Liver (tissue), 9 donors: Measurements from ENCODE around the gene OR2Y1. TPM values are rescaled to one million over a fixed set of nuclear protein-coding genes. Genes with fewer than 3 reads are reported as not detected.

Source experiments
- DNase-seq: peaks from one replicate; pipeline ENCODE4 v3.0.0-alpha.2; 2017; ENCODE audit warnings: low spot score
- H3K27ac ChIP-seq, 2 donors: one replicate each; pipeline ENCODE4 v1.7.0; 2013; ENCODE audit warnings: inconsistent platforms in 2 of 2, low read length in 2 of 2, control low read depth in 1 of 2, low read depth in 1 of 2, mild to moderate bottlenecking in 1 of 2
- H3K27me3 ChIP-seq, 4 donors: one replicate each; pipeline versions ENCODE4 v1.6.1 to v1.7.0; 2013; ENCODE audit warnings: low read length in 3 of 4, inconsistent platforms in 1 of 4, mild to moderate bottlenecking in 1 of 4, moderate library complexity in 1 of 4; ENCODE audit not compliant: control insufficient read depth in 4 of 4, insufficient read depth in 4 of 4
- H3K36me3 ChIP-seq, 4 donors: one replicate each; pipeline versions ENCODE4 v1.6.1 to v1.7.0; 2013; ENCODE audit warnings: low read length in 3 of 4, mild to moderate bottlenecking in 3 of 4, low read depth in 1 of 4, moderate library complexity in 1 of 4; ENCODE audit not compliant: control insufficient read depth in 4 of 4, insufficient read depth in 3 of 4
- H3K4me1 ChIP-seq, 4 donors: one replicate each; pipeline versions ENCODE4 v1.6.1 to v1.7.0; 2013; ENCODE audit warnings: low read length in 3 of 4, mild to moderate bottlenecking in 3 of 4, moderate library complexity in 1 of 4; ENCODE audit not compliant: control insufficient read depth in 4 of 4, insufficient read depth in 4 of 4
- H3K4me3 ChIP-seq, 3 donors: one replicate each; pipeline versions ENCODE4 v1.6.1 to v1.7.0; 2013; ENCODE audit warnings: low read length in 3 of 3, control low read depth in 1 of 3, low read depth in 1 of 3, mild to moderate bottlenecking in 1 of 3
- H3K9ac ChIP-seq, 2 donors: one replicate each; pipeline ENCODE4 v1.7.0; 2013; ENCODE audit warnings: low read length in 2 of 2, mild to moderate bottlenecking in 2 of 2, moderate library complexity in 2 of 2, control low read depth in 1 of 2, low read depth in 1 of 2
- H3K9me3 ChIP-seq, 4 donors: one replicate each; pipeline versions ENCODE4 v1.6.1 to v1.7.0; 2013; ENCODE audit warnings: low read length in 3 of 4; ENCODE audit not compliant: control insufficient read depth in 4 of 4
- ATF3 ChIP-seq: IDR thresholded peaks from 2 replicates; pipeline ENCODE4 v1.6.1; 2016; ENCODE audit warnings: antibody characterized with exemption
- CTCF ChIP-seq: fragments of 150-350 bp; IDR thresholded peaks from 2 replicates; pipeline ENCODE4 v1.5.1; 2017; ENCODE audit warnings: improper control_type of control experiment, low read depth, low read length; ENCODE audit not compliant: missing input control
- EGR1 ChIP-seq, 2 donors: IDR thresholded peaks; 2 replicates each; pipeline ENCODE4 v1.6.1; 2016 to 2018; ENCODE audit warnings: antibody characterized with exemption in 2 of 2, low read depth in 2 of 2
- FOXA1 ChIP-seq: IDR thresholded peaks from 2 replicates; pipeline ENCODE4 v1.6.1; 2016; ENCODE audit warnings: antibody characterized with exemption
- FOXA2 ChIP-seq: IDR thresholded peaks from 2 replicates; pipeline ENCODE4 v1.6.1; 2016; ENCODE audit warnings: antibody characterized with exemption
- GABPA ChIP-seq, 2 donors: IDR thresholded peaks in 1 of 2; conservative IDR thresholded peaks in 1 of 2; 2 replicates each; pipeline ENCODE4 v1.6.1; 2016; ENCODE audit warnings: antibody characterized with exemption in 2 of 2, mild to moderate bottlenecking in 1 of 2, moderate library complexity in 1 of 2
- HNF4A ChIP-seq, 2 donors: conservative IDR thresholded peaks; 2 replicates each; pipeline ENCODE4 v1.6.1; 2016; ENCODE audit warnings: antibody characterized with exemption in 2 of 2, mild to moderate bottlenecking in 2 of 2
- HNF4G ChIP-seq: IDR thresholded peaks from 2 replicates; pipeline ENCODE4 v1.6.1; 2016; ENCODE audit warnings: antibody characterized with exemption
- JUND ChIP-seq, 2 donors: IDR thresholded peaks; 2 replicates each; pipeline ENCODE4 v1.6.1; 2016; ENCODE audit warnings: antibody characterized with exemption in 2 of 2
- MAX ChIP-seq: IDR thresholded peaks from 2 replicates; pipeline ENCODE4 v1.6.1; 2016; ENCODE audit warnings: antibody characterized with exemption
- NR2F2 ChIP-seq: IDR thresholded peaks from 2 replicates; pipeline ENCODE4 v1.6.1; 2016; ENCODE audit warnings: antibody characterized with exemption
- RAD21 ChIP-seq, 2 donors: IDR thresholded peaks; 2 replicates each; pipeline ENCODE4 v1.6.1; 2016; ENCODE audit warnings: antibody characterized with exemption in 2 of 2, mild to moderate bottlenecking in 2 of 2
- REST ChIP-seq: IDR thresholded peaks from 2 replicates; pipeline ENCODE4 v1.6.1; 2016; ENCODE audit warnings: antibody characterized with exemption, mild to moderate bottlenecking
- SP1 ChIP-seq: IDR thresholded peaks from 2 replicates; pipeline ENCODE4 v1.6.1; 2018; ENCODE audit warnings: antibody characterized with exemption, mild to moderate bottlenecking
- TAF1 ChIP-seq: conservative IDR thresholded peaks from 2 replicates; pipeline ENCODE4 v1.6.1; 2016; ENCODE audit warnings: antibody characterized with exemption, mild to moderate bottlenecking
- ZBTB33 ChIP-seq: IDR thresholded peaks from 2 replicates; pipeline ENCODE4 v1.6.1; 2016; ENCODE audit warnings: antibody characterized with exemption
- WGBS: extraction: QIAGEN DNeasy Blood & Tissue Kit; methylation state at CpG from one replicate; pipeline ENCODE4 v1.1.7; 2013; 5-methylcytosine and 5-hydroxymethylcytosine counted together
- polyA plus RNA-seq, 2 donors: library from polyadenylated mRNA; stranded (reverse) in 1 of 2; unstranded in 1 of 2; fragments of 200-250 nt in 1 of 2; fragments of >200 nt in 1 of 2; fragmentation: Nextera tagmentation in 1 of 2; extraction: Ambion mirVana in 1 of 2; gene quantifications; one replicate each; pipeline versions ENCODE4 v1.2.1 to v1.2.3, GENCODE V29; 2013 to 2015
- total RNA-seq, 2 donors: library from RNA; depleted of rRNA; stranded (reverse); fragments of >200 nt; gene quantifications; one replicate each; pipeline ENCODE4 v1.2.3, GENCODE V29; 2014
- donor health status: healthy.
- donor health status: healthy.
- donor health status: healthy.
- donor health status: healthy.
- donor health status: healthy.

The OR2Y1 gene
- total and polyA plus RNA-seq, 4 donors = not detected

- no peak for DNase-seq
- 87% methylated on average over 10 of the region's 10 CpGs for WGBS
- no peak overlapping the region for H3K27ac ChIP-seq
- no peak for TF ChIP-seq ATF3
- TF ChIP-seq TAF1 = no peak
- no peak for TF ChIP-seq MAX
- TF ChIP-seq FOXA2 = no peak
- TF ChIP-seq SP1 = no peak
- no peak for TF ChIP-seq GABPA (IDR thresholded peaks at IDR 0.05 in 1 of 2, conservative IDR thresholded peaks at IDR 0.05 in 1 of 2)
- TF ChIP-seq JUND (IDR thresholded peaks at IDR 0.05) = no peak
- no peak for TF ChIP-seq REST
- no peaks in the 10 kb centered on the region for H3K36me3 ChIP-seq
- H3K4me3 ChIP-seq = no peak overlapping the region
- H3K4me1 ChIP-seq = no peaks in the 10 kb centered on the region
- H3K9ac ChIP-seq = no peak overlapping the region
- H3K27me3 ChIP-seq = no peaks in the 10 kb centered on the region
- H3K9me3 ChIP-seq = no peaks in the 10 kb centered on the region
Observed at GRCh38 chr5:180779985-180780610, 40.2 kb upstream of the OR2Y1 start.

- Histone ChIP-seq H3K27ac (no peak overlapping the region), H3K4me3 (no peak overlapping the region), H3K36me3 (no peaks in the 10 kb centered on the region), H3K9me3 (no peaks in the 10 kb centered on the region), H3K9ac (no peak overlapping the region), H3K27me3 (peaks cover 0 to 3% (median 0%) of the 10 kb centered on the region in 4 donors), H3K4me1 (no peaks in the 10 kb centered on the region)
- DNase-seq = no peak
- WGBS = 96% methylated on average over 1 of the region's 1 CpG
- TF ChIP-seq ZBTB33 (no peak), JUND (IDR thresholded peaks at IDR 0.05) (no peak), EGR1 (IDR thresholded peaks at IDR 0.05; ENCODE audit: low read depth in 2 of 2) (no peak), HNF4G (no peak), GABPA (IDR thresholded peaks at IDR 0.05 in 1 of 2, conservative IDR thresholded peaks at IDR 0.05 in 1 of 2) (no peak), NR2F2 (no peak), SP1 (no peak), RAD21 (IDR thresholded peaks at IDR 0.05) (no peak), FOXA2 (no peak), TAF1 (no peak), ATF3 (no peak), CTCF (no peak), HNF4A (conservative IDR thresholded peaks at IDR 0.05) (no peak), FOXA1 (no peak)
Observed at GRCh38 chr5:180777475-180777874, 37.6 kb upstream of the OR2Y1 start.
